ENCODE data around the gene PPM1J. TPM values are rescaled to one million over a fixed set of nuclear protein-coding genes. Genes with fewer than 3 reads are reported as not detected.
"Not testable (repeated sequence)": the region's sequence is repeated elsewhere in the genome, so short reads cannot be mapped to it uniquely, and the experiment has no call there.

PPM1J gene
- total and polyA plus RNA-seq, 2 experiments from 2014 or later, result 0.54 to 1.5 TPM

- Histone ChIP-seq H3K4me1 (ENCODE audit: insufficient read depth) (peaks cover 13% of the 10 kb centered on the region), H3K27ac (no peak overlapping the region), H2AFZ (no peak overlapping the region), H3K9ac (no peak overlapping the region), H3K4me3 (no peak overlapping the region), H3K27me3 (replicated peaks; ENCODE audit: insufficient read depth) (no peaks in the 10 kb centered on the region), H3K4me2 (ENCODE audit: unreplicated experiment) (no peak overlapping the region), H3K9me2 (ENCODE audit: insufficient read depth) (no peaks in the 10 kb centered on the region), H3F3A (ENCODE audit: insufficient read depth) (no peaks in the 10 kb centered on the region), H3K36me3 (ENCODE audit: low read depth) (no peaks in the 10 kb centered on the region), H3K9me3 (ENCODE audit: low read depth) (no peaks in the 10 kb centered on the region), H4K20me1 (ENCODE audit: insufficient read depth) (no peaks in the 10 kb centered on the region), H3K79me2 (ENCODE audit: insufficient read depth) (no peaks in the 10 kb centered on the region)
- TF ChIP-seq EZH2phosphoT487 (IDR thresholded peaks at IDR 0.05; ENCODE audit: insufficient read depth, low read depth) (no peak), EZH2 (IDR thresholded peaks at IDR 0.05; ENCODE audit: insufficient read depth, poor library complexity, severe bottlenecking) (no peak)
- DNase-seq, result no peak
- in situ Hi-C loops (cut with MboI), result no loop called here
- 55 to 100% methylated on average over 1 of the region's 1 CpG for WGBS, 2 experiments (ENCODE audit: low coverage in 1 of 2, low lambda C conversion rate in 2 of 2, missing lambda C conversion rate in 2 of 2)
Measured at GRCh38 chr1:112729909-112730308, 14.8 kb upstream of the PPM1J start.

- peaks cover 12% of the 10 kb centered on the region for H3K4me1 ChIP-seq (ENCODE audit: insufficient read depth)
- H3K9ac ChIP-seq; H3K27ac ChIP-seq; H3K36me3 ChIP-seq (ENCODE audit: low read depth); H3K9me3 ChIP-seq (ENCODE audit: low read depth); H2AFZ ChIP-seq; H3K79me2 ChIP-seq (ENCODE audit: insufficient read depth); H3K9me2 ChIP-seq (ENCODE audit: insufficient read depth); H3K4me3 ChIP-seq; H3K27me3 ChIP-seq (replicated peaks; ENCODE audit: insufficient read depth); H3K4me2 ChIP-seq (ENCODE audit: unreplicated experiment); DNase-seq; in situ Hi-C loops (cut with MboI); H4K20me1 ChIP-seq (ENCODE audit: insufficient read depth); H3F3A ChIP-seq (ENCODE audit: insufficient read depth): not testable (repeated sequence)
- 68 to 79% methylated on average over 3 of the region's 3 CpGs for WGBS, 2 experiments (ENCODE audit: low coverage in 1 of 2, low lambda C conversion rate in 2 of 2, missing lambda C conversion rate in 2 of 2)
Measured at GRCh38 chr1:112729011-112729410, 13.9 kb upstream of the PPM1J start.

- H3K79me2 ChIP-seq (ENCODE audit: insufficient read depth); H3K27me3 ChIP-seq (replicated peaks; ENCODE audit: insufficient read depth); H3K36me3 ChIP-seq (ENCODE audit: low read depth); H4K20me1 ChIP-seq (ENCODE audit: insufficient read depth); H2AFZ ChIP-seq; H3K4me2 ChIP-seq (ENCODE audit: unreplicated experiment); H3K27ac ChIP-seq; H3K9me3 ChIP-seq (ENCODE audit: low read depth); in situ Hi-C loops (cut with MboI); H3K9ac ChIP-seq; H3K9me2 ChIP-seq (ENCODE audit: insufficient read depth); DNase-seq; H3F3A ChIP-seq (ENCODE audit: insufficient read depth); H3K4me3 ChIP-seq: not testable (repeated sequence)
- H3K4me1 ChIP-seq (ENCODE audit: insufficient read depth), result peaks cover 12% of the 10 kb centered on the region
- WGBS, 2 experiments (ENCODE audit: low coverage in 1 of 2, low lambda C conversion rate in 2 of 2, missing lambda C conversion rate in 2 of 2), result 84 to 87% methylated on average over 31 to 33 of the region's 33 CpGs
Measured at GRCh38 chr1:112728306-112728971, 13.3 kb upstream of the PPM1J start.

- Histone ChIP-seq H3K27me3 (replicated peaks; ENCODE audit: insufficient read depth) (no peaks in the 10 kb centered on the region), H3K9me3 (ENCODE audit: low read depth) (no peaks in the 10 kb centered on the region), H3K27ac (no peak overlapping the region), H3K79me2 (ENCODE audit: insufficient read depth) (no peaks in the 10 kb centered on the region), H3K9ac (no peak overlapping the region), H2AFZ (no peak overlapping the region), H3K4me1 (ENCODE audit: insufficient read depth) (peaks cover 16% of the 10 kb centered on the region), H3K9me2 (ENCODE audit: insufficient read depth) (no peaks in the 10 kb centered on the region), H4K20me1 (ENCODE audit: insufficient read depth) (no peaks in the 10 kb centered on the region), H3K36me3 (ENCODE audit: low read depth) (no peaks in the 10 kb centered on the region), H3F3A (ENCODE audit: insufficient read depth) (no peaks in the 10 kb centered on the region), H3K4me2 (ENCODE audit: unreplicated experiment) (no peak overlapping the region), H3K4me3 (no peak overlapping the region)
- in situ Hi-C loops (cut with MboI), result no loop called here
- WGBS, 2 experiments (ENCODE audit: low coverage in 1 of 2, low lambda C conversion rate in 2 of 2, missing lambda C conversion rate in 2 of 2), result 15 to 25% methylated on average over 2 of the region's 2 CpGs
- DNase-seq, result peak; percentile 71
- TF ChIP-seq EZH2phosphoT487 (IDR thresholded peaks at IDR 0.05; ENCODE audit: insufficient read depth, low read depth) (no peak), EZH2 (IDR thresholded peaks at IDR 0.05; ENCODE audit: insufficient read depth, poor library complexity, severe bottlenecking) (no peak)
Measured at GRCh38 chr1:112727716-112728115, 12.6 kb upstream of the PPM1J start.

GRCh38 chr1:112724240-112724639 lies 9.1 kb upstream of the PPM1J start:
- H3K9me2 ChIP-seq (ENCODE audit: insufficient read depth); H3K4me2 ChIP-seq (ENCODE audit: unreplicated experiment); DNase-seq; in situ Hi-C loops (cut with MboI); H3K4me3 ChIP-seq; H4K20me1 ChIP-seq (ENCODE audit: insufficient read depth); H3F3A ChIP-seq (ENCODE audit: insufficient read depth); H2AFZ ChIP-seq; H3K9me3 ChIP-seq (ENCODE audit: low read depth); H3K36me3 ChIP-seq (ENCODE audit: low read depth); H3K27me3 ChIP-seq (replicated peaks; ENCODE audit: insufficient read depth); H3K9ac ChIP-seq; H3K79me2 ChIP-seq (ENCODE audit: insufficient read depth); H3K27ac ChIP-seq: not testable (repeated sequence)
- peaks cover 12% of the 10 kb centered on the region for H3K4me1 ChIP-seq (ENCODE audit: insufficient read depth)
- WGBS, 2 experiments (ENCODE audit: low coverage in 1 of 2, low lambda C conversion rate in 2 of 2, missing lambda C conversion rate in 2 of 2), result 91 to 92% methylated on average over 3 to 4 of the region's 4 CpGs
